SK-N-MC (cell line): ENCODE results near the gene MYADML2.

Experiments used
- EZH2 ChIP-seq: fragments of 200-600 bp; sonication (generic); IDR thresholded peaks from one replicate; pipeline ENCODE4 v1.6.1; 2017; ENCODE audit warnings: antibody characterized with exemption
- POLR2AphosphoS5 ChIP-seq: IDR thresholded peaks from 2 replicates; pipeline ENCODE4 v1.6.1; 2012; ENCODE audit warnings: mild to moderate bottlenecking, low read depth, low read length, borderline replicate concordance

DNA sequence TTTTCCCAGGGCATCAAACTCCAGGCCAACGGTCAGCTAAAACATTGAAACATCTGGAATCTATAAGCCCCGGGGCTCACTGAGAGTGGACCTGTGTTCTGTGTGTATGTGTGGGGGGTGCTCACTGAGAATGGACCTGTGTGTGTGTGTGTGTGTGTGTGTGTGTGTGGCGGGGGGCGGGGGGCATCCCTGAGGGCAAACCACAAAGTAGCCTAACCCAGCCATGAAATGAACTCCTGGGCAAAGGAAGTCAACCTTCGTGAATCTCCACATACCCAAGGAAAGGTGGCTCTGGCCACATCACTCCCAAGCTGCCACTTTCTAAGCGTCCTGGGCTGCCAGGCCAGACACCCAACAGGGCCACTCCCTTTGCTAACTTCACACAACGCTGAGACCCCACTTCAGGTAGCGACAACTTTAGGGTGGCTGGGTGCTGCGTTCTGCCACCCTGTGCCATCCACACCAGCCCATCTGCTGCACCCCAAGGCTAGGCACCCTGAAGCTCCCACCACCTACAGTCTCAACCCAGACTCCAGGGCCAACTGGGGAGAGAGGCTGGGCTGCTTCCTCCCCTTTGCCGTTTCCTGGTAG, 21.1 kb downstream of the MYADML2 start:
- TF ChIP-seq EZH2 (no peak), POLR2AphosphoS5 (no peak)
